ENCODE measurements around the gene FREM1. TPM values are rescaled to one million over a fixed set of nuclear protein-coding genes. Genes with fewer than 3 reads are reported as not detected.

The FREM1 gene
- total and polyA plus RNA-seq, 4 donors: 0.33 to 21.8 (median 1.3) TPM

DNA sequence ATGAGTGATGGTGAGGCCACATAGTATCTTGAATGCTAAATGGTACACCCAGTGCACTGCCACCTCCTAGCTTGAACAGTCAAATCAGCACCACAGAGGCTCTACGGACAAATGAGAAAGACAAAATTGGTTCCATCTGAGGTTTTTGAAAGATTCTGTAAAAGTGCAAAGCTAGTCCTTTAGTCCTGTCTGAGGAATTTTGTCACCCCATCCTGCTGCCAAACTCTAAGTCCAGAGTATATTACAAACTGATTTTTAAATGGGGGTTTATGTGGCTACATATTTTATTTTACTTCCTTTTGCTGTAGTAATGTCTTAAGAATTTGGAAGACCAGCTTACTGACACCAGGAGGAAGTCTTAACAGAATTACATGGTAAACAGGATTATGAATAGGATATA is 7.7 kb downstream of the FREM1 start:
- H3K4me3 ChIP-seq: no peak overlapping the region
- H3K27ac ChIP-seq (ENCODE audit: low read depth in 1 of 2, low read length in 1 of 2): no peak overlapping the region
- WGBS, 2 donors: 90 to 100% methylated on average over 1 of the region's 1 CpG
- no peak for TF ChIP-seq CTCF (IDR thresholded peaks at IDR 0.05; ENCODE audit: control extremely low read depth, extremely low read depth)
- H3K4me1 ChIP-seq (ENCODE audit: control insufficient read depth in 5 of 5, insufficient read depth in 5 of 5, low read length in 5 of 5): peaks cover 0 to 52% (median 3%) of the 10 kb centered on the region in 5 donors
- no peaks in the 10 kb centered on the region for H3K9me3 ChIP-seq (ENCODE audit: control insufficient read depth in 4 of 4, insufficient read depth in 3 of 4, low read length in 3 of 4)
- no peak overlapping the region for H3K9ac ChIP-seq (ENCODE audit: insufficient read depth in 1 of 2, low read length in 2 of 2)
- no peak for DNase-seq
- H3K36me3 ChIP-seq (ENCODE audit: control insufficient read depth in 4 of 4, insufficient read depth in 4 of 4, low read length in 4 of 4): peaks cover 0 to 2% (median 0%) of the 10 kb centered on the region in 4 donors
- H3K27me3 ChIP-seq (ENCODE audit: control insufficient read depth in 3 of 3, insufficient read depth in 3 of 3, low read length in 2 of 3): no peaks in the 10 kb centered on the region
- no peak for ATAC-seq (ENCODE audit: insufficient read depth, low FRiP score)

- no peak overlapping the region for H3K4me3 ChIP-seq
- ATAC-seq (ENCODE audit: insufficient read depth, low FRiP score) (no peak), DNase-seq (no peak)
- H3K27me3 ChIP-seq (ENCODE audit: control insufficient read depth in 3 of 3, insufficient read depth in 3 of 3, low read length in 2 of 3): no peaks in the 10 kb centered on the region
- 75 to 87% methylated on average over 4 of the region's 4 CpGs for WGBS, 2 donors
- H3K9me3 ChIP-seq (ENCODE audit: control insufficient read depth in 4 of 4, insufficient read depth in 3 of 4, low read length in 3 of 4): no peaks in the 10 kb centered on the region
- no peak overlapping the region for H3K27ac ChIP-seq (ENCODE audit: low read depth in 1 of 2, low read length in 1 of 2)
- peaks cover 0 to 4% (median 0%) of the 10 kb centered on the region in 4 donors for H3K36me3 ChIP-seq (ENCODE audit: control insufficient read depth in 4 of 4, insufficient read depth in 4 of 4, low read length in 4 of 4)
- H3K9ac ChIP-seq (ENCODE audit: insufficient read depth in 1 of 2, low read length in 2 of 2): peak overlapping the region in 1 of 2 donors; percentile 33
- peaks cover 0 to 29% (median 0%) of the 10 kb centered on the region in 5 donors for H3K4me1 ChIP-seq (ENCODE audit: control insufficient read depth in 5 of 5, insufficient read depth in 5 of 5, low read length in 5 of 5)
- TF ChIP-seq CTCF (IDR thresholded peaks at IDR 0.05; ENCODE audit: control extremely low read depth, extremely low read depth): no peak
These were observed 10.4 kb downstream of the FREM1 start for GRCh38 chr9:14899815-14900193.

GRCh38 chr9:14899042-14899814 is 11.0 kb downstream of the FREM1 start:
- Histone ChIP-seq H3K4me1 (ENCODE audit: control insufficient read depth in 5 of 5, insufficient read depth in 5 of 5, low read length in 5 of 5) (peaks cover 0 to 26% (median 0%) of the 10 kb centered on the region in 5 donors), H3K4me3 (no peak overlapping the region), H3K36me3 (ENCODE audit: control insufficient read depth in 4 of 4, insufficient read depth in 4 of 4, low read length in 4 of 4) (peaks cover 0 to 5% (median 0%) of the 10 kb centered on the region in 4 donors), H3K27me3 (ENCODE audit: control insufficient read depth in 3 of 3, insufficient read depth in 3 of 3, low read length in 2 of 3) (no peaks in the 10 kb centered on the region), H3K9ac (ENCODE audit: insufficient read depth in 1 of 2, low read length in 2 of 2) (peak overlapping the region in 1 of 2 donors; percentile 33), H3K27ac (ENCODE audit: low read depth in 1 of 2, low read length in 1 of 2) (no peak overlapping the region), H3K9me3 (ENCODE audit: control insufficient read depth in 4 of 4, insufficient read depth in 3 of 4, low read length in 3 of 4) (no peaks in the 10 kb centered on the region)
- ATAC-seq (ENCODE audit: insufficient read depth, low FRiP score) (no peak), DNase-seq (no peak)
- no peak for TF ChIP-seq CTCF (IDR thresholded peaks at IDR 0.05; ENCODE audit: control extremely low read depth, extremely low read depth)
- 78 to 85% methylated on average over 6 of the region's 6 CpGs for WGBS, 2 donors

Measured in lung (tissue), 12 donors.